GM18517 (cell line): ENCODE results near the gene MRPL32.

Source experiments
- ATAC-seq: cut with Tn5 transposase; IDR thresholded peaks from one replicate; pipeline ENCODE4 v1.9.1; 2021; ENCODE audit warnings: mild to moderate bottlenecking, moderate library complexity; ENCODE audit not compliant: unreplicated experiment

MRPL32 gene

DNA sequence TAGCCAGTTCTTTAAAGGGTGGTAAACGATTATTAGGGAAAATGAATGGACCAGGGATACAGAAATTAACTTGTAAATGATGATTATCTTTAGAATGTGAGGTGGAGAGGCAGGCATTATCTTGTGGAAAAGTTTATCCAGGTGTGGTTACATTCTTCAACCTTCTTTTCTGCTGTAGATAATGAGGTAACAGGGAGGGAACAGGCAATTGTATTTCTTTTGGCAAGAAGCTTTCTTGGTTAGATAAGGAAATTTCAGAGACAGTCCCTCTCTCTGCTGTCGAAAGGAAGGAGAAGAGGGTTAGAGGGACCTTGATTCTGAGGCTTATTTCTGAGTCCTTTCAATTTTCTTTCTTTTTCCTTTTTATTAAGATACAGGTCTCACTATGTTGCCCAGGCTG lies 32.1 kb downstream of the MRPL32 start:
- no peak for ATAC-seq

DNA sequence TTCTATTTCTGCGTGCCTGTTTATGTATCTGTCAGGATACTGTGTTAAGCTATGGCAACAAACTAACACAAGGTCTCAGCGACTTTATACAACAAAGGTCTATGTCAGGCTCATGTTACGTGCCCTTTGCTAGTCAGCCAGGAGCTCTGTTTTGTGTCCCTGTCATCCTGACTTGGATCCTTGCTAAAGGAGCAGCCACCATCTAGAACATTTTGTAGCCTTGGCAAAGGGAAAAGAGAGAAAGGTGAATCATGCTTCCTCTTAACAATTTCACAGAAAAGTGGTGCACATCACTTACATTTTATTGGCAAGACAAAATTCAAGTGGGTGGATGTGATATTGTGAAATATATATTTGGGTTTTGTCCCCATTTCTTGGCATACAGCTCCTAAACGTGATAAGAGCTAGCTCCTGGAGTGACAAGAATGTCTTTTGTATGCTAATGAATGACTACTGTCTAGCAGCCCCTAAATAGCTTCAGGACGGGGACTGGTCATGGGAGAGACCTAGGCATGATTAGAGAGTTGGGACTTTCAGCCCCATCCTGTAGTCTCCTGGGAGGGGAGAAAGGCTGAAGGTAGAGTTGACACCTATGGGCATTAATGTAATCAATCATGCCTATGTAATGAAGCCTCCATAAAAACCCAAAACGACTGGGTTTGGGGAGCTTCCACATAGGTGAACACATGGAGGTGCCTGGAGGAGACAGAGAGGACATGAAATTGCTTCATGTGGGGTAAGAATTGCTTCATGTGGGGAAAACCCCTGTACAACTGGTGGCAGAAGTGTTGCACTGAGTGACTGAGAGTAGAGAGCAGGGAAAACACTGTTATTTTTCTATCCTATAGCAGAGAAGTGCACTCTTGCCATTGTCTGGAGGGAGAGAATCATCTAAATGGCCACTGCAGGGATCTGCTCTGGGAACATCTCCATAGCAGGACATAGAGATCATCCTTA lies 33.0 kb downstream of the MRPL32 start:
- no peak for ATAC-seq

DNA sequence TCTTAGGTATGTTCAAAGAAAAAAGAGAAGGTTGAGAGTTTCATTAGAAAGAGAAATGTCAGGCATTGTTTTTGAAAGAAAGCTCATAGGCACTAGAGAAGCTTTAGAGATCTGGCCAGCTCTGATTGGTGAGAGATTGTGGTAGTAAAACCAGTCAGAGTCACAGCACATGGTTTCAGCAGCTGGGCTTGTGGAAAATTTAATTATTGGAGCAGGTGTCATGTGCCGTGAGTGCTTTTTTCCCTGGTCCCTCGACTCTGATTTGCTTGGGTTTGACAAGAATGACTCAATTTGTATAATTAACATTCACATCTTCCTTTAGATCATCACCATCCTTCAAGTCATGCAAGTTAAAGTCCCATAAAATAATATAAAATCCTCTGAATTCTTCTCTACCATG lies 35.2 kb downstream of the MRPL32 start:
- no peak for ATAC-seq

DNA sequence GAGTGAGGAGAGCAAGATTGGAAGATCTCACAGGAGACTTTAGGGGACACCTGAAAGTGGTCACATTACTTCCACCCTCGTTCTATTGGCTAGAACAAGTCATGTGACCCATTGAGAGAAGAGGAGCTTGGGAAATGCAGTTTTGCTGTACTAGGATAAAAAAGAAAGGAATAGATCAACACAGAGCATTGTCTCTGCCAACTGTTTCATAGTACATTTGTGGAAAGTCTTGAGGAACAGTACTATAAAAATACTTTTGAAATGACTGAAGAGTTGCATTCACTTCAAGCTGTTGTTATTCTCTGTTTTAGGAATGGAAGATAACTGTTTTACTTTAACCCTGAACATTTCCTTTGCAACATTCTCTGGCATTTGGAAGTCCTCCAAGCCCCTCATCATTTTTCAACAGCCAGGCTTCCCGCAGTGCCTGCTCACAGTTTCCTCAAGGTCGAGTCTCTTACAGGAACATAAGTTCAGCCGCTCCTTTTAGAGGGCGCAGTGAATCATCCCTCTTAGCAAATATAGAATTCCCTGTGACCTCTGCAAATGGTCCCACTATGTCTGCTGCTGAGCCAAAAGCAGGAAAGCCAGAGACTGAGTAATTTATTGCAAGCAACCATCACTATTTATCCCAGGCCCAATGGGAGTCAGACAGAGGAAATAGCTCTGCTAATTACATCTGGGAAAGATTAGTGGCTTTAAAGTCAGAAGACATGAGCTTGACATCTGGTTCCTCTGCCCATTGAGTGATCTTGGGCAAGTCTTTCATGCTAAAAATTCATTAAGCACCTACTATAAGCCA lies 40.7 kb downstream of the MRPL32 start:
- no peak for ATAC-seq

DNA sequence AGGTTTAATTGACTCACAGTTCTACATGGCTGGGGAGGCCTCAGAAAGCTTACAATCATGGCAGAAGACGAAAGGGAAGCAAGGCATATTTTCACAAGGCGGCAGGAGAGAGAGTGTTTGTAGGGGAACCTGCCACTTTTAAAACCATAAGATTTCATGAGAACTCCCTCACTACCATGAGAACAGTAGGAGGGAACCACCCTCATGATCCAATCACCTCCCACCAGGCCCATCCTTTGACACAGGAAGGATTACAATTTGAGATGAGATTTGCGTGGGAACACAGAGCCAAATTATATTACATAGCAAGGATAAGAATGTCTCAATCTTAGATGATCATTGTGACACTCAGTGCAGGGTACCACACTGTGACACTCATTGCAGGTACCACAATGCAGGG lies 44.2 kb downstream of the MRPL32 start:
- ATAC-seq = no peak

DNA sequence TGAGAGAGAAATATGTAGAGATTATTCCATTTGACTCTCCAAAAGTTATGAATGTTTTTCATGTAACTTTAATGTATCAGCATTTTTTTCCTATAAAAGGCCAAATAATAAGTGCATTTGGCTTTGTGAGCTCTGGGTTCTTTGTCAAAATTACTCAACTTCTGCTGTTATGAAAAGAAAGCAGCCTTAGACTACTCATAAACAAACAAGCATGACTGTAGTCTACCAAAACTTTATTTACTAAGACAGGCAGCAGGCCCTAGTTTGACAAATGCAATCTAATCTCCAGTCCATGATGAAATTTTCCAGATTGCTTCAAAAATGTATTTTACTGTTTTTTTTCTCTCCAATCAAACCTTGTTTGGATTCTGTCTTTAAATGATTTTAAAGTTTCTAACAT lies 46.3 kb downstream of the MRPL32 start:
- ATAC-seq = no peak

DNA sequence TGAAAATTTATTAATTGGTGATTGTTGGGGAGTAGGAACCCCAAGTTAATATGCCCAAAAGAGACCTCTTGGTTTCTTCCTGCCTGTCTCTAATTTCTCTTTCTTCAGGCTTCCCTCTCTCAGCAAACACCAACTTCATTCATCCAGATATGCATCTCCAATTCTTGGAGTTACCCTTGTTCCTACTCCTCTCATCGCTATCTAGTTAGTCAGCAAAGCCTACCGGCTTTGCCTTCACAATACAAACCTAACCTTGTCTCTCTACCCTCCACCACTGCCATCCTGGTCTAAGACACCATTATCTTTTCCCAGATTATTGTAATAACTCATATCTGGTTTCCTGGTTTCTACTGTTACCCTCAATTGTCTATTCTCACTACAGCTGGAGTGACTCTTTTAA lies 47.9 kb downstream of the MRPL32 start:
- ATAC-seq = no peak

DNA sequence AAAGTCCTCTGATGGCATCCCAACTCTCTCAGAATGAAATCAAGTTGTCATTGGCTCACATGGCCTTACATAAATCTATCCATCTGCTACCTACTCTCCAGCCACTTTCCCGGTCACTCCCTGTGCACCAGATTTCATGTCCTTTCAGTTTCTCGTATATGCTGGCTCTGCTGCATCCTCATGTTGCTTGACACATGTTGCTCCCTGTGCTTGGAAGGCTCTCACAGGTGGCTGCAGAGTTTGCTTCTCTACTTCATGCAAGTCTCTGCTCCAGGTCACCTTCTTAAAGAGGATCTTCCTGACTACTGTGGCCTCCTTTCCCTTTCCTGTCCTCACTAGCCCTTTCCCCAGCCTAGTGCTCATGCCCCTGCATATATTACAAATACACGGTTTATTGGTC lies 48.3 kb downstream of the MRPL32 start:
- no peak for ATAC-seq

DNA sequence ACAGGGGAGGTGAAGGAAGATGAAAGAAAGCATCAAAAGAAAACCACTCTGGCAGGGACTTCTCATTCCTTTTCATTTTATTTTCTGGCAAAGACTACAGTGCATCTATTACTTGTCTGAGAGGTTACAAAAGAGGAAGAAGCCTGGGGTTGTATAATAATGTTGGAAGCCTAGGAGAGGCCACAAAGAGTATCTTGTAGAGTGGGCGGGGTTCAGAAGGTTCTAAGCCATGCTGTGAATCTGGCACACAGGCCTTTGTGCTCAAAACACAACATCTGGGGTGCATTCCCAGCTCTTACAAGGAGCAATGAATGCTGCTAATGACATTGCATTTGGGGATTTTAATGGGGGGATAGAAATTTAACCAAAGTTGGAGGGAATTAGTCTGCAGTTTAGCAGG lies 49.4 kb downstream of the MRPL32 start:
- no peak for ATAC-seq

DNA sequence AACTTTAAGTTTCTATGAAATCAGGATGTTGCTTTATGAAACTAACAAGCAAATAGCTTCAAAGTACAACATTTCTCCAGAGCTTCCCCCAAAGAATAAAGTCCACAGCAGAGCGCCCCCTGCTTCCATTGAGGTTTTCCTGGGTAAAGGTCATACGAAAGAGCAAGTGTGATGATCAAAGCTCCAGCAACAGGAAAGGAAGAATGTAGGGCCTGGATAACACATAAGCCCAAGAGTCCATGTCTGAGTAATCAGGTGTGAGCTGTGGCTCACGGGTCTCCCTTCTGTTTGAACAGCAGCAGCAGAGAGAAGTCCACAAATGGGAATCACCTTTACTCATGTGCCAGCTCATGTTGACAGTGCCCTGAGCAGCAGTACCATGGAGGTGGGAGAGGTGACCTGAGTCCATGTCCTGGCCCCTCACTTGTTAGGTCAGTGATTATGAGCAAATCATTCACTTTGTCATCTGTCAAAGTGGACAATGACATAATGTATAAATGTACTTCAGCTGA lies 50.5 kb downstream of the MRPL32 start:
- no peak for ATAC-seq

DNA sequence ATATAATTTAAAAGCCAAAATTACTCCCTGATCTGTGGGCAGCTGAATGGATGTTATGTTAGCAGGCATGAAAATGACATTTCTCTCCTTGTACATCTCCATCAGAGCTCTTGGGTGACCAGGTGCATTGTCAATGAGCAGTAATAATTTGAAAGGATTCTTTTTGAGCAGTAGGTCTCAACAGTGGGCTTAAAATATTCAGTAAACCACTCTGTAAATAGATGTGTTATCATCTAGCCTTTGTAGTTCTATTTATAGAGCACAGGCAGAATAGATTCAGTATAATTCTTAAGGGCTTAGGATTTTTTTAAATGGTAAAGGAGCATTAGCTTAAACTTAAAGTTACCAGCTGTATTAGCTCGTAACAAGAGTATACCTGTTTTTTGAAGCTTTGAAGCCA lies 52.0 kb downstream of the MRPL32 start:
- ATAC-seq = no peak

DNA sequence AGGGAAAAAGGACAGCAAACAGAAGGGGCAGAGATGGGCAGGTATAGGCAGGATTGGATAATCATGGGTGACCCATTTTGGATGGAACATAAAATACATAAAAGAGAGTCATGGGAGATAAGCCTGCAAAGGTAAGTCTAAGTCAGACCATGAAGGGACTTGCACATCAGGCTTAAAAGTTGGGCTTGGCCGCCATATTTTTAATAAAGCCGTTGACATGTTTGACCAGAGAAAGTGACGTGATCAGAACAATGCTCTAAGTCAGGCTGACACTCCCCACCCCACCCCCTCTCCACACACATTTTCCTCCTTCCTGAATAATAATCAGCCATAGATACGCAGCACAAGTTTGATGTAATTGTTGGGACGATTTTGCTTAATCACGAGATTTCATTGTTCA lies 54.0 kb downstream of the MRPL32 start:
- no peak for ATAC-seq

DNA sequence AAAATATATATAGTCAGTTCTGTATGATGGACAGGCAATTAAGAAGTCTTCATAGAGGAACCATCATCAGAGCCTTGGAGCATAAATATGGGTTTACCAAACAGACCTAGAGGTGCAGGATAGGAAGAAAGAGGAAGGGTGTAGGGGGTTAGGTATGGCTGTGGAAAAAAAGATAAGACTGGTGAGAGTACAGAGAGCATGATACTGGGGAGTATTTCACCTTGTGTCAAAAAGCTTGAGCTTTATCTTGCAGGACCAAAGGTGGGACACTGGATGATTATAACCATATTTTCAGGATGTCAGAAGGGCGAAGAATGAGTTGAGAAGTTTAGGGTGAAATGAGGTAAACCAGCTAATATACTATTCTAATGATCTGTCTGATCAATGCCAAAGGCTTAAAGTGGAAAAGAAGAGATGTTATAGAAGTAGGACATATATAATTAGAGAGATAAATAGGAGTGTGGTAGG lies 54.6 kb downstream of the MRPL32 start:
- ATAC-seq = no peak
